ENCODE measurements around the gene C19orf53.
"Not testable (repeated sequence)": the region's sequence is repeated elsewhere in the genome, so short reads cannot be mapped to it uniquely, and the experiment has no call there.

The C19orf53 gene

DNA sequence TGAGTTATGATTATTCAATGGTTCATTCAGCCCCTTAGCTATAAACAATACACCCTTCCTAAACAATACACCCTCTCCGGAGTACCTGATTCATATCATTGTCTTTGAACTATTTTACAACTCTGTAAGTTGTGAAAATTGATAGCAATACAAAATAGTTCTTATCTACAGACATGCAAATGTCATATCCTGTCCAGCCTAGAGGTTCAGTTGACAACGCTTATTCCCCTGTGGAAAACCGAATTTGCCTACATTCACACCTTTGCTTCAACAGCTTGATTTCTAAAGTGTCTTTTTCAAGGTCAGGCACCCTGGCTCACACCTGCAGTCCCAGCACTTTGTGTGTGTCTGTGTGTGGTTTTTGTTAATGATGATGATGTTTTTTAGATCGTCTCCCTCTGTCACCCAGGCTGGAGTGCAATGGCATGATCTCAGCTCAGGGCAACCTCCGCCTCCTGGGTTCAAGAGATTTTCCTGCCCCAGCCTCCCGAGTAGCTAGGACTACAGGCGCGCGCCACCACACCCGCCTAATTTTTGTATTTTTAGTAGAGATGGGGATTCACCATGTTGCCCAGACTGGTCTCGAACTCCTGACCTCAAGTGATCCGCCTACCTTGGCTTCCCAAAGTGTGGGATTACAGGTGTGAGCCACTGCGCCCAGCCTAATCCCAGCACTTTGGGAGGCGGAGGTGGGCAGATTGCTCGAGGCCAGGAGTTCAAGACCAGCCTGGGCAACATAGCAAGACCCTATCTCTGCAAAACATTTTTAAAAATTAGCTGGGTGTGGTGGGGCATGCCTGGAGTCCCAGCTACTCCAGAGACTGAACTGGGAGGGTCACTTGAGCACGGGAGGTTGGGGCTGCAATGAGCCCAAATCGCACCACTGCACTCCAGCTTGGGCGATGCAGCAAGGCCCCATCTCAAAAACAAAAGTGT is 9.6 kb downstream of the C19orf53 start:
- in situ Hi-C loops (cut with MboI; ENCODE audit: low pct_unique_long_range_greater_than_20kb, low sequenced_read_pairs, unreplicated experiment) = loop anchor here (10.0 kb wide), 1 partner anchor 71 kb away; no protein-coding TSS in a partner anchor
- TF ChIP-seq, protein P1, sequence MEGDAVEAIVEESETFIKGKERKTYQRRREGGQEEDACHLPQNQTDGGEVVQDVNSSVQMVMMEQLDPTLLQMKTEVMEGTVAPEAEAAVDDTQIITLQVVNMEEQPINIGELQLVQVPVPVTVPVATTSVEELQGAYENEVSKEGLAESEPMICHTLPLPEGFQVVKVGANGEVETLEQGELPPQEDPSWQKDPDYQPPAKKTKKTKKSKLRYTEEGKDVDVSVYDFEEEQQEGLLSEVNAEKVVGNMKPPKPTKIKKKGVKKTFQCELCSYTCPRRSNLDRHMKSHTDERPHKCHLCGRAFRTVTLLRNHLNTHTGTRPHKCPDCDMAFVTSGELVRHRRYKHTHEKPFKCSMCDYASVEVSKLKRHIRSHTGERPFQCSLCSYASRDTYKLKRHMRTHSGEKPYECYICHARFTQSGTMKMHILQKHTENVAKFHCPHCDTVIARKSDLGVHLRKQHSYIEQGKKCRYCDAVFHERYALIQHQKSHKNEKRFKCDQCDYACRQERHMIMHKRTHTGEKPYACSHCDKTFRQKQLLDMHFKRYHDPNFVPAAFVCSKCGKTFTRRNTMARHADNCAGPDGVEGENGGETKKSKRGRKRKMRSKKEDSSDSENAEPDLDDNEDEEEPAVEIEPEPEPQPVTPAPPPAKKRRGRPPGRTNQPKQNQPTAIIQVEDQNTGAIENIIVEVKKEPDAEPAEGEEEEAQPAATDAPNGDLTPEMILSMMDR (IDR thresholded peaks at IDR 0.05; ENCODE audit: extremely low read depth, insufficient read depth, missing control alignments) = no peak
- DNase-seq (ENCODE audit: low spot score) = no peak

DNA sequence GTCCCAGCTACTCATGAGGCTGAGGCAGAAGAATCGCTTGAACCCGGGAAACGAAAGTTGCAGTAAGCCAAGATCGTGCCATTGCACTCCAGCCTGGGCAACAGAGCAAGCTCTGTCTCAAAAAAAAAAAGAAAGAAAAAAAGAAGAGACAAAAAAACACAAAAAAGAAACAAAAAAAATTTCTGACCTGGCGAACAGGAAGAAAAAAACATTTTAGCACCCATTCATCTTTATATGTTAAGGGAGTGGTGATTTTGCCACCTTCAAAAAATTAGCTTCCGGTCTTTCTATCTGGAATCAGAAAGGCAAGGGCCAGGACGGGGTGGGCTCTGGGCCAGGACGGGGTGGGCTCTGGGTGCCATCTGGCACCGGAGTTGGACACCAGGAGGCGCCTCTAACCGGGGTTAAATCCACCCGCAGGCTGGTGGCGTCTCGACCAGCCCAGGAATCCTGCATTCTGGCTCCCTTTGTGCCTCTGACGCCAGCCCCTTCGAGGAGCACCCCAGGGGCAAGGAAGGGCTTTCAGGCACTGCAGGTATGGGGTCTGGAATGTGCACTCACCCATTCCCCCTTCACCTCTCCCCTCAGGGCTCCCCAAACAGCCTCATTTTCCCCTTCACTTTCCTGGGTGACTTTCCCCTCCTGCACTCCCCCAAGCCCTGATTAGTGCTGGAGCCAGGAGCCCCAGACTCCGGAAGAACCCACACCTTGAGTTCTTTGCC is 10.6 kb downstream of the C19orf53 start:
- in situ Hi-C loops (cut with MboI; ENCODE audit: low pct_unique_long_range_greater_than_20kb, low sequenced_read_pairs, unreplicated experiment) = loop anchor here (10.0 kb wide), 1 partner anchor 70 kb away; no protein-coding TSS in a partner anchor
- TF ChIP-seq, protein P1 (IDR thresholded peaks at IDR 0.05; ENCODE audit: extremely low read depth, insufficient read depth, missing control alignments) = peak; percentile 62

DNA sequence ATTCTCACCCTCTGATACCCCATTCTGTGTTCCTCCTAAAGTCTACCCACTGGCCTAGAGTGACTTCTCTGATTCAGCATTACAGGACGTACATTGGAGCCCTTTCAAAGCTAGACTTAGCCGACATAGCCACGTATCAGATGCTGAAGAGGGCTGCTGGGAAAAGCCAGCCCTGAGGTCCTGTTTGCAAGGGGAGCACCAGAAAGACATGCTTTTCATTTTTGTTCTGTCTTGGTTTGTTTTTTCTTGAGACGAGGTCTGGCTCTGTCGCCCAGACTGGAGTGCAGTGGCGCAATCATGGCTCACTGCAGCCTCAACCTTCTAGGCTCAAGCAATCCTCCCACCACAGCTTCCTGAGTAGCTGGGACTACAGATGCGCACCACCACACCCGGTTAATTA is 14.7 kb downstream of the C19orf53 start:
- no peak for DNase-seq (ENCODE audit: low spot score)
- TF ChIP-seq, protein P1 (IDR thresholded peaks at IDR 0.05; ENCODE audit: extremely low read depth, insufficient read depth, missing control alignments) = no peak
- in situ Hi-C loops (cut with MboI; ENCODE audit: low pct_unique_long_range_greater_than_20kb, low sequenced_read_pairs, unreplicated experiment) = loop anchor here (10.0 kb wide), 1 partner anchor 66 kb away; no protein-coding TSS in a partner anchor

More for the DNA sequence above, 10.6 kb downstream of the C19orf53 start:
- DNase-seq (ENCODE audit: low spot score) = no peak

DNA sequence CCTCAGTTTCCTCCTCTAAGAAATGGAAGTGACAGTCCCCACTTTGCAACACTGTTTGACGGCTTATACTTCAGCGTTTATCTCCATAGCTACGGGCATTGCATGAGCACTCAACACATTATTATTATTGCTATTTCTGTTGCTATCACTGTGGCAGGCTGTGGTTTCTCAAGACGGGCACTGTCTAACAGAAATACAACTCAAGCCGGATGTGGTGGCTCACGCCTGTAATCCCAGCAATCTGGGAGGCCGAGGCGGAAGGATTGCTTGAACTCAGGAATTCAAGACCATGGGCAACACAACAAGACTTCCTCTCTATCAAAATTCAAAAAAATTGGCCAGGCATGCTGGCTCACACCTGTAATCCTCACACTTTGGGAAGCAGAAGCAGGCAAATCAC is 16.1 kb downstream of the C19orf53 start:
- no peak for DNase-seq (ENCODE audit: low spot score)
- in situ Hi-C loops (cut with MboI; ENCODE audit: low pct_unique_long_range_greater_than_20kb, low sequenced_read_pairs, unreplicated experiment) = no loop called here
- TF ChIP-seq, protein P1 (IDR thresholded peaks at IDR 0.05; ENCODE audit: extremely low read depth, insufficient read depth, missing control alignments) = no peak

DNA sequence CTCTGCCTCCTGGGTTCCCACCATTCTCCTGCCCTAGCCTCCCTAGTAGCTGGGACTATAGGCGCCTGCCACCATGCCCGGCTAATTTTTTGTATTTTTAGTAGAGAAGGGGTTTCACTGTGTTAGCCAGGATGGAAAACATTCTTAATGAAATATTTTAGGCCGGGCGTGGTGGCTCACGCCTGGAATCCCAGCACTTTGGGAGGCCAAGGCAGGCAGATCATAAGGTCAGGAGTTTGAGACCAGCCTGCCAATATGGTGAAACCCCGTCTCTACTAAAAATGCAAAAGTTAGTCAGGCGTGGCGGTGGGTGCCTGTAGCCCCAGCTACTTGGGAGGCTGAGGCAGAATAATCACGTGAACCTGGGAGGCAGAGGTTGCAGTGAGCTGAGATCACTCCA is 19.1 kb downstream of the C19orf53 start:
- in situ Hi-C loops (cut with MboI; ENCODE audit: low pct_unique_long_range_greater_than_20kb, low sequenced_read_pairs, unreplicated experiment); DNase-seq (ENCODE audit: low spot score): not testable (repeated sequence)

DNA sequence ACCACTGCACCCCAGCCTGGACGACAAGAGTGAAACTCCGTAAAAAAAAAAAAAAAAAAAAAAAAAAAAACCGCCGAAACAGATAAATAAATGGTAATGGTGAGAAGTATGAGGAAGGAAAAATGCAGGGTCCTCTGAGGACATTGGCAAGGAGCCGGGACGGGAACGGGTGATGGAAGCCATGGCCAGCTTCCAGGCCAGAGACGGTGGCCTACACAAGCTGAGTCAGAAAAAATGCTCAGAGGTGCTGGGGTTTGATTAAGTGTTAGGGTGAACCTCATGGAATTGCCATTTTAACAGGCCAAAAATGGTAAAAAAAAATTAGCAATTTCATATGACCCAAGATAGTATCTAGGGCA is 20.1 kb downstream of the C19orf53 start:
- in situ Hi-C loops (cut with MboI; ENCODE audit: low pct_unique_long_range_greater_than_20kb, low sequenced_read_pairs, unreplicated experiment) = no loop called here
- TF ChIP-seq, protein P1 (IDR thresholded peaks at IDR 0.05; ENCODE audit: extremely low read depth, insufficient read depth, missing control alignments) = no peak
- DNase-seq (ENCODE audit: low spot score) = no peak
